Gastroesophageal sphincter (tissue), 4 donors: Measurements from ENCODE around the gene RAPGEF1. TPM values are rescaled to one million over a fixed set of nuclear protein-coding genes. Genes with fewer than 3 reads are reported as not detected.
A peak's percentile ranks its signal among the peaks of the same experiment; 100 is the strongest.

Source experiments
- ATAC-seq: fragments of 150-250 bp; one replicate; pipeline ENCODE4 v1.9.1; 2016; ENCODE audit warnings: mild to moderate bottlenecking, moderate library complexity
- H3K27ac ChIP-seq, 4 donors: fragments of 200-600 bp; sonication (generic) in 3 of 4; 1 replicate in 3 of 4; 2 replicates in 1 of 4; pipeline ENCODE4 v1.5.1; 2016 to 2019
- H3K27me3 ChIP-seq: fragments of 200-600 bp; sonication (generic); one replicate; pipeline ENCODE4 v1.5.1; 2019
- H3K36me3 ChIP-seq, 2 donors: fragments of 200-600 bp; sonication (generic); one replicate each; pipeline ENCODE4 v1.5.1; 2019; ENCODE audit warnings: control low read depth in 1 of 2
- H3K4me1 ChIP-seq, 3 donors: fragments of 200-600 bp; sonication (generic); 1 replicate in 2 of 3; 2 replicates in 1 of 3; pipeline ENCODE4 v1.5.1; 2016 to 2019; ENCODE audit warnings: control low read depth in 2 of 3
- H3K4me3 ChIP-seq, 2 donors: fragments of 200-600 bp; sonication (generic); one replicate each; pipeline ENCODE4 v1.5.1; 2019; ENCODE audit warnings: mild to moderate bottlenecking in 1 of 2, moderate library complexity in 1 of 2
- H3K9me3 ChIP-seq, 3 donors: fragments of 200-600 bp; sonication (generic); one replicate each; pipeline ENCODE4 v1.5.1; 2017 to 2019; ENCODE audit warnings: control low read depth in 2 of 3
- EP300 ChIP-seq: sonication (generic); formaldehyde crosslinking; IDR thresholded peaks from one replicate; pipeline ENCODE4 v1.6.1; 2017; ENCODE audit warnings: antibody characterized with exemption, mild to moderate bottlenecking
- POLR2A ChIP-seq, 2 donors: fragments of 450-650 bp; IDR thresholded peaks; one replicate each; pipeline ENCODE4 v1.6.1; 2017; ENCODE audit warnings: antibody characterized with exemption in 2 of 2, mild to moderate bottlenecking in 2 of 2, moderate library complexity in 1 of 2
- POLR2AphosphoS5 ChIP-seq: sonication (generic); formaldehyde crosslinking; IDR thresholded peaks from one replicate; pipeline ENCODE4 v1.6.1; 2017; ENCODE audit warnings: antibody characterized with exemption
- WGBS, 2 donors: methylation state at CpG; one replicate each; pipeline ENCODE4 v1.1.5; 2018; ENCODE audit warnings: low coverage in 1 of 2; 5-methylcytosine and 5-hydroxymethylcytosine counted together
- total RNA-seq, 4 donors: library from RNA; depleted of rRNA; stranded (reverse); fragments of >200 nt; gene quantifications; one replicate each; pipeline ENCODE4 v1.1.0, GENCODE V29; 2016
- TF ChIP-seq, protein P1 (sequence below), 4 experiments: fragments of 200-600 bp in 2 of 4; fragments of 450-650 bp in 2 of 4; sonication (generic) in 1 of 4; IDR thresholded peaks; one replicate each; pipeline ENCODE4 v1.5.1; 2017 to 2019; ENCODE audit warnings: antibody characterized with exemption in 4 of 4, mild to moderate bottlenecking in 2 of 4, moderate library complexity in 2 of 4

Gene RAPGEF1
- total RNA-seq, 4 donors from 2014 or later: 47.5 to 162 (median 77.6) TPM

DNA sequence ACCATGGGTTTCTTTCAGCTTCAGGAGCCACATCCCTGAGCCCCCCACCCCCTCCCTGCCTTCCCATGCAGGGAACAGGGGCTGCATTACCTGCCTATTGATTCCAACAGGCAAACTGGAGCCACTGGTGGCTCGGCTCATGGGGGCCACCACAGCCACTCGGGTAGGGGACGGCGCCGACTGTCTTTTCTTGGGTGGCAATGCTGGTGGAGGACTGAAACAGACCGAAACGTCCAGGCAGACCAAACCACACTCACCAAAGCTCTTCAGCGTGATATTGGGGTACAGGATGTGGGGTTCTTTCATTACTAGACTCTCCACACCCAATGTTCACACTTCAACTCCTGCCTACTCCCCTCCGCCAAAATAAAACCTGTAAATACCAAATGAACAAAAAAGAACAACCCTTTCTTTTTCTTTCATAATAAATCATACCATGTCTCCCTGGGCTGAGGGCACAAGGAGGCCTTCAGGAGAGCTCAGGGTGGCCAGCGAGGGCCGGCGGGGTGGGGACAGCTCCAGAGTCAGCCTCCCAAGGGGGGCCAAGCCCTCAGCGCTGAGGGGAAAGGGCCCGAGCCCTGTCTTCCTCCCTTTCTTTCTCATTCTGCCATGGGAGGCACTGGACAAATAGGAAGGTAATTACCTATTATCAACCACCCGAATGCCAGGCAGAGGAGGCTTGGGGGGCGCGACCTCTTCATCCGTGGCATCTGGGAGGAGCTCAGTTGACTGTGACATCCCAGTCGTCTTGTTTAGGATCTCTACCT, 111.2 kb downstream of the RAPGEF1 start:
- Histone ChIP-seq H3K27me3 (no peaks in the 10 kb centered on the region), H3K4me1 (peaks cover 0 to 10% (median 0%) of the 10 kb centered on the region in 3 donors), H3K27ac (peak overlapping the region in 1 of 4 donors; percentile 48), H3K36me3 (peaks cover 0 to 66% of the 10 kb centered on the region in 2 donors), H3K4me3 (no peak overlapping the region), H3K9me3 (no peaks in the 10 kb centered on the region)
- ATAC-seq: no peak
- no peak for TF ChIP-seq EP300
- TF ChIP-seq, protein P1, sequence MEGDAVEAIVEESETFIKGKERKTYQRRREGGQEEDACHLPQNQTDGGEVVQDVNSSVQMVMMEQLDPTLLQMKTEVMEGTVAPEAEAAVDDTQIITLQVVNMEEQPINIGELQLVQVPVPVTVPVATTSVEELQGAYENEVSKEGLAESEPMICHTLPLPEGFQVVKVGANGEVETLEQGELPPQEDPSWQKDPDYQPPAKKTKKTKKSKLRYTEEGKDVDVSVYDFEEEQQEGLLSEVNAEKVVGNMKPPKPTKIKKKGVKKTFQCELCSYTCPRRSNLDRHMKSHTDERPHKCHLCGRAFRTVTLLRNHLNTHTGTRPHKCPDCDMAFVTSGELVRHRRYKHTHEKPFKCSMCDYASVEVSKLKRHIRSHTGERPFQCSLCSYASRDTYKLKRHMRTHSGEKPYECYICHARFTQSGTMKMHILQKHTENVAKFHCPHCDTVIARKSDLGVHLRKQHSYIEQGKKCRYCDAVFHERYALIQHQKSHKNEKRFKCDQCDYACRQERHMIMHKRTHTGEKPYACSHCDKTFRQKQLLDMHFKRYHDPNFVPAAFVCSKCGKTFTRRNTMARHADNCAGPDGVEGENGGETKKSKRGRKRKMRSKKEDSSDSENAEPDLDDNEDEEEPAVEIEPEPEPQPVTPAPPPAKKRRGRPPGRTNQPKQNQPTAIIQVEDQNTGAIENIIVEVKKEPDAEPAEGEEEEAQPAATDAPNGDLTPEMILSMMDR (IDR thresholded peaks at IDR 0.05): no peak
- WGBS, 2 donors: 90 to 96% methylated on average over 2 to 7 of the region's 19 CpGs

DNA sequence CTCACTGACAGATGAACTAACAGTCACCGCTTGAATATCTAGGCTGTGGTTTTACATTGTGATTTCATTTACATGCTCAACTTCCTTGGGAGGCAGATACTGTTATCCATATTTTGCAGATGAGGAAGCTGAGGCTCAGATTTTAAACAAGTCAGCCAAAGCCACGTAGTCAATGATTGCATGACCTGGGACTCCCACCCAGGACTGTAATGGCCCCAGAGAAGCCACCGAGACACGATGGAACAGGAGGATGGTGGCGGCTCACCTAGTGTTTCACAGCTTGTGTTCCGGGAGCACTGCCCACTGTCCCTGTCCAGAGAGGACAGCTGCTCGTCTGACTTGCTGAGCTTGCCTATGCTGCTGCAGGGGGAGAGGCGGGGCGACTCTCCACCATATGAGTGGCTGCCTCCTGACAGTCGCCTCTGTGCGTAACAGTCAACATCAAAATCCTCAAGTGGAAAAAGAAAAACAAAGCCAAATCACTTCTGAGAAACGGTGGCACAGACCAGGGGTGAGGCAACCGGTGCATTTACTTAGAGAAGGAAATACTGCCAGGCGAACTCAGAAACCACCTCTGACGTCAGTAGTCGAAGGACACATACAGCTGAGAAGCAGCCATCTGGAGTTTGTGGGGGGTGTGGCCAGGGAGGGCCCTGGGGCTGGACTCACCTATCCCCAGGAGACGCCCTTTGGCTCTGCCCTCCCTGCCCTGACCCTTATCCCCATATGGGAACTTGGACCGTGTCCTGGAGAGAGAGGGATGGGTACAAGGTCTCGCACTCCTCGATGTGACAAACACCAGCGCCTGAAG, 112.0 kb downstream of the RAPGEF1 start:
- ATAC-seq: peak; percentile 49
- TF ChIP-seq EP300: no peak
- TF ChIP-seq, protein P1 (IDR thresholded peaks at IDR 0.05): no peak
- TF ChIP-seq POLR2A (IDR thresholded peaks at IDR 0.05): no peak
- TF ChIP-seq POLR2AphosphoS5: no peak
- Histone ChIP-seq H3K36me3 (peaks cover 0 to 74% of the 10 kb centered on the region in 2 donors), H3K27ac (peak overlapping the region in 2 of 4 donors; percentile 20 to 48), H3K9me3 (no peaks in the 10 kb centered on the region), H3K27me3 (no peaks in the 10 kb centered on the region), H3K4me3 (no peak overlapping the region), H3K4me1 (peaks cover 0 to 10% (median 0%) of the 10 kb centered on the region in 3 donors)
- 61 to 85% methylated on average over 5 of the region's 21 CpGs for WGBS, 2 donors

DNA sequence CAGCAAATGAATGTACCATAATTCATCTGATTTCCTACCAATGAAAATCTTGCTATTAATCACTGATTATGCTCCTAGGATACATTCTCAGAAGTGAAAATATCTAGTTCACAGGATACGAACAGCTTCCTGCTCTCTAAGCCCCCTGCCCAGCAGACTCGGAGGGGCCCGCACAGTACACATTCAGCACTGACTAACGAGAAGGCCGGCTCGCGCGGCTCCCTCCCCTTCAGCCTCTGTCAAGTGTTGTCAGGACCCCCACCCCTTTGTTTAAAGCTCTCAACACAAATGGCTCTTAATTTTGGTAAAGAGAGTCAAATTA, 112.6 kb downstream of the RAPGEF1 start:
- TF ChIP-seq POLR2AphosphoS5: no peak
- no peak for TF ChIP-seq POLR2A (IDR thresholded peaks at IDR 0.05)
- TF ChIP-seq, protein P1 (IDR thresholded peaks at IDR 0.05): no peak
- no peak for TF ChIP-seq EP300
- H3K27me3 ChIP-seq: no peaks in the 10 kb centered on the region
- H3K9me3 ChIP-seq: no peaks in the 10 kb centered on the region
- H3K4me1 ChIP-seq: peaks cover 0 to 10% (median 0%) of the 10 kb centered on the region in 3 donors
- H3K36me3 ChIP-seq: peaks cover 0 to 79% of the 10 kb centered on the region in 2 donors
- peak overlapping the region in 2 of 4 donors; percentile 20 to 47 for H3K27ac ChIP-seq
- no peak for ATAC-seq
- no peak overlapping the region for H3K4me3 ChIP-seq
- 85% methylated on average over 8 of the region's 8 CpGs; no CpG with 5 or more reads in 1 of the 2 donors for WGBS, 2 donors

DNA sequence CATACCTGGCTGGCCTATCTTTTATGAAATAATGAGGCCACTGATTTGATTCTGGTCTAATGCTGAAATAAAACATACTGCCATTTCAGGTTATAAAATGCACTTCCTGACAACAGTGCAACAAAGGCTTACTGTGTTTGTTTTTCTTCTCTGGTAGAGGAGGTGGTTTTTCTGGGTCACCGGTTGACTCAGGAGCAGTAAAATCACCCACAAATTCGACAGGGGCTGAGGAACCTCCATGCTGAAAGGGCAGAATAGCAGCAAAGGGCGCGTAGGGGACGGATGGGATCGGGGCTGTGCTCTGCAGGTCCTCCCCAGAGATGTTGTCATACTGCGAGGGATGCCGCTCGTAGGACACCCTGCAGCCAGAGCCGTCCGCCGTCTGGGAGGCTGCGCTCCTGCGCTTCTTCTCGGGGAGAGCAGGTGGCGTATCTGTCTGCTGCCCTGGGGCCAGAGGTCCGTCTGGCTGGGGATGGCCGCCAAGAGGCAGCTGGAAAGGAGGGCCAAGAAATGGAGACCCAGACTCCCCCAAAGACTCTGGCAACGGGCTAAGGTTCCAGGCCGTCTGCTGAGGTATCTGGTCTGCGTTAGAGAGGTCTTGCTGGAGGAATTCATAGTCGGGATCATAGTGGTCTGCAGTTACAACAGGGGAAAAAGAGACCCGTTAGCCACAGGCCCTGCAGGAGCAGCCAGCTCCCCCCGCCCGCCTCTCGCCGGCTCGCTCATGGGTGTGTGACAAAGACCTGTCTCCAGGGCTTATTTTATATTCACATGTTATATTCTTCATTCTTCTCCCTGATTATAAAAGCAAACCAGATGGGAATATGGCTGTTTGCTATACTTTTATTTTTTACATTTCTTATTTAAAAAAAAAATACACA, 113.8 kb downstream of the RAPGEF1 start:
- Histone ChIP-seq H3K9me3 (no peaks in the 10 kb centered on the region), H3K27me3 (no peaks in the 10 kb centered on the region), H3K36me3 (peaks cover 0 to 92% of the 10 kb centered on the region in 2 donors), H3K4me1 (peaks cover 0 to 10% (median 0%) of the 10 kb centered on the region in 3 donors), H3K4me3 (no peak overlapping the region), H3K27ac (peak overlapping the region in 1 of 4 donors; percentile 43)
- WGBS, 2 donors: 50 to 88% methylated on average over 2 to 18 of the region's 28 CpGs
- no peak for ATAC-seq
- no peak for TF ChIP-seq POLR2A (IDR thresholded peaks at IDR 0.05)
- TF ChIP-seq EP300: no peak
- TF ChIP-seq, protein P1 (IDR thresholded peaks at IDR 0.05): no peak
- no peak for TF ChIP-seq POLR2AphosphoS5
